Ecto neural progenitor cell (in vitro differentiated cells): ENCODE data around the gene PLEKHD1.

Experiments
- DNase-seq: peaks from one replicate; pipeline ENCODE4 v3.0.0-alpha.2; 2018; ENCODE audit warnings: low spot score

Gene PLEKHD1

DNA sequence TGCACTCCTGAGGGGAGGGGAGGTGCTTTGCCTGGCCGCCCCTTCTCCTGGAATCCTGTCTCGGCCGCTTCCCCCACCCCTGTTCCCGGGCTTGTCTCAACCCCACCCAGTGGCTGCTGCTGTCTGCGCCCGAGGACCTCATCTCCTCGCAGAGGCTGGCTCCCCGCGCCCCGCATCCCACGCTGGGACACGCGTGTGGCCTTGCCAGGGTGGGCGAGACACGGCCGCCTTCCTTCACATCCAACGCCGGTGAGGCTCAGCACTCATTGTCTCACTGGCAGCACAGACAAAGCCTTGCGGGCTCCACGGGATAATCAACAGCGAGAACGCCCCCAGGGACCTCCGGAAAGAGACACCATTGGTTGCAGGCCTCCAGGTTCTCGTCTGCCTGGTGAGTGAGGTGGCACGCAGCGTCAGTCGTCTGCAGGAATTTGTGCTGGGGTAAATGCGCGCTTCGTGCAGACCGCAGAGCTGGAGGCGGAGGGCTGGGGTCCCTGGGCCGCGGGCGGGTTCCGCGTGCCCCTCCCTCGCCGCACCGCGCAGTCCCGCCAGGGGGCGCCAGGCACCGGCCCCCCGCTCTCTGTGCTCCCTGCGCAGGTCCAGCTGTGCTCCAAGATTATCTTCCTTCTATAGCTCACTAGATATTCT is 63.3 kb downstream of the PLEKHD1 start:
- peak; percentile 87 for DNase-seq

DNA sequence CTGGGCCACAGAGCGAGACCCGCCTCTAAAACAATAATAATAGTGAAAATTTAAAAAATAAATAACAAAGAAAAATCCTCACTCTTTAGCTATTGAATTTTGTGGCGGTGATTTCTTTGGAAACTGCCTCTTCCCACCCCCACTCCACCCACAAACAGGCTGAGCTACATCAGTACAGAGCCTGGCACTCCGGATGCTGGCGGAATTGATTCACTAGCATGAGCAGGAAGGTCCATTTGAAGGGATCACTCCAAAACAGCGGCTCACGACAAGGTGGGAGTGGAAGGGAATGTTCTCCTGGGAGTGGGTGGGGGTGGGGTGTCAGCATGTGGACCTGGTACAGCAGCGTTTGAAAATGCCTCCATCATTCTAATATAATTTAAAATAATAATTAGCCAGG is 64.0 kb downstream of the PLEKHD1 start:
- no peak for DNase-seq

DNA sequence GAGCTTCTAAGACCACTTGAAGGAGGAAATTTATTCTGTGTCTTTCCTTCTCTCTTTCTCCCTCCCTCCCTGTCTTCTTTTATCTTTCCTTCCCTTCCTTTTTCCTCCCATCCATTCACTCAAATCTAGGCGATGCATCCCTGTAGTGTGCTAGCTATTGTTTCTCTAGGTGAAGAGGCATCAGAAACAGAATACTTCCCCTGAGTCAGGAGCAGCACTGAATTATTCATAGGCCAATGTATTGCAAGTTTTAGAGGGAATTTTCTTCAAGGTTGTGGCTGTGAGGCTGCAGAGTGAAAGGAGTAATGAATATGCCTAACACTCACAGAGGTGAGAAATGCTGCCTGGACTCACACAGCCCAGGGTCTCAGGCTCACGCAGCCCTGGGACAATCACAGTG is 67.0 kb downstream of the PLEKHD1 start:
- DNase-seq: no peak

DNA sequence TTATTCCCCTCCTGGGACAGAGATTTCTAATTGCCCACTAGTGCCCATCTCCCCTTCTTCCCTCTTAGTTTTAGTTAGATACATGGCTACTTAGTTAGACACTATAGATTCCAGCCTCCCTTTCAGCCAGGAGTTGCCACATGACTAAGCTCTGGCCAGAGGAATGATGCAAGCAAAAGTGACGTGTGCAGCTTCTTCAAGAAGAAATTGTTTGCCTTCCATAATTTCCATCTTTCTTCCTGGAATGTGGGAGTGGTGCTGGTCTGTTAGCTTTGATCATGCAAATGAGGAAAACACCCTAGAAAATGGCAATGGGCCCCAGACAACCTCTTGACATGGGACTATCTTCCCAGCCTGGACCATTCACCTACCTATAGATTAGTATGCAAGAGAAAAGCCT is 68.7 kb downstream of the PLEKHD1 start:
- no peak for DNase-seq

DNA sequence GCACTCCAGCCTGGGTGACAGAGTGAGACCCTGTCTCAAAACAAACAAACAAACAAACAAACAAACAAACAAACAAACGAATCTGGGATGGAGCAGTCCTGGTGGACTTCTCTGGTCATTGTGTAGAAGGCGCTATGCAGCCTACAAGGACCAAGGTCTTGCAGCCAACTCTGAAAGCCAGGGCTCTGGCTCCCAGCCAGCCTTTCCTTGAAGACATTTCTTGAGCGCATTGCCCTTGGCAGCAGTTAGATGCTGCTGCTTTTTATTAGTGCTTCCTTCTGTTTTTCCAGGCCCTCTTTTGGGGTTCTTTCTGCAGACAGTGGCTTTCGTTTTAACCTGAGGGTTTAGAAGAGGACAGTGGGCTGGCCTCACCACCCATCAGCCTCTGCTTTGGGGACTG is 70.0 kb downstream of the PLEKHD1 start:
- DNase-seq: no peak

DNA sequence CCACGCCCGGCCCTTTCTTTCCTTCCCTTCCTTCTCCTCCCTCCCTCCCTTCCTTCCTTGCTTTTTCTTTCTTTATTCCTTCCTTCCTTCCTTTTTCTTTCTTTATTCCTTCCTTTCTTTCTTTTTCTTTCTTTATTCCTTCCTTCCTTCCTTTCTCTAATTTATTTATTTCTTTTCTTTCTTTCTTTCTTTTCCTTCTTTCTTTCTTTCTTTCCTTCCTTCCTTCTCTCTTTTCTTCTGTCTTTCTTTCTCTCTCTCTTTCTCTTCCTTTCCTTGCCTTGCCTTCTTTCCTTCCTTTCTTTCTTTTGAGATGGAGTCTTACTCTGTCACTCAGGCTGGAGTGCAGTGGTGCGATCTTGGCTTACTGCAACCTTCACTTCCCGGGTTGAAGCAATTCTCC is 74.2 kb downstream of the PLEKHD1 start:
- DNase-seq: no peak

DNA sequence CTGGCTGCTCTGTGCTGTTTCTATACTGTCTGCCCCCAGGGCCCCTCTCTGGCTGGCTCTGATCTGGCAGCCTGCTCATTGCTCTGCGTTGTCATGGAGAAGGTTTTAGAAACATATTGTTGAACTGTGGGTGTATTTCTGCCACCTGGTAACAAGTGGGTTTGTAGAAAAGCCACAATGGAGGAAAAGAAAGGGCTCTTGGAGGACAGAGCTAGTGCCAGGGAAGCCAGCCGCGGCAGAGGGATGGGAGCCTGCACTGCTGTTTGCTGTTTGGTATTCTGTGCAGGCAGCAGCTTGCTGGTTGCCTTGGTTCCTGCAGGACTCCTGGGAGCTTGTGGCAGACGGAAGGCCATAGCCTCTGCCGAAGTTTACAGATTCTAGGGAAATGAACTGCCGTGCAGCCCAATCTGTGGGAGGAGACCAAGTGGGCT is 75.1 kb downstream of the PLEKHD1 start:
- DNase-seq: peak; percentile 65

DNA sequence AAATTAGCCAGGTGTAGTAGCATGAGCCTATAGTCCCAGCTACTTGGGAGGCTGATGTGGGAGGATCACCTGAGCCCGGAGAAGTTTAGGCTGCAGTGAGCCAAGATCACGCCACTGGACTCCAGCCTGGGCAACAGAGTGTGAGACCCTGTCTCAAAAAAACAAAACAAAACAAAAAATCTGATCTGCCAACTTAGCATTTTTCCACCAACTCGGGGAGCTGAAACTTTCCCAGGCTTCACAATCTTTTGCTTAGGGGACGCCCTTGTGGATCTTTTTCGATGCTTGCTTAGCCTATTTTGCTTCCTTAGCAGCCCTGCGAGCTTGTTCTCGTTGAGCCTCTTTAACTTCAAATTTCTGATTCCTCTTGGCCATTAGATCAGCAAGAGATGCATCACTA is 76.3 kb downstream of the PLEKHD1 start:
- DNase-seq: no peak

DNA sequence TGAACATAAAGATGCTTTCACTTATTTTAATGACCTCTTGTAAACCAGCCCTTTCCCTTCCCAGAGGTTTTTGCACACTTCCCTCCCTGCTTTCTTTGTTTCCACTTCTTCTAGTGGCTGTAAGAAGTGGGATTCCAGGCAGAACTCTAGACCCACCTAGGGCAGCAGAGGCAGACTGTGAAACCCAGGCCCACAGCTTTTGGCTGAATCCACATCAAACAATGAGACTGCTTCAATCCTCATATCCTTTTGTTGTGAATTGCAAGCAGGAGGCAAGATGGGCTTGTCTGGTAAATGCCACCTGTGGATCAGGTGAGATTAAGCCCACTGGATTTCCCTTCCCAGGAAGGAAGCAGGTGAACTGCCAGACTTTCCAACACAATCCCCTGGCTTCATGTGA is 77.4 kb downstream of the PLEKHD1 start:
- DNase-seq: no peak

DNA sequence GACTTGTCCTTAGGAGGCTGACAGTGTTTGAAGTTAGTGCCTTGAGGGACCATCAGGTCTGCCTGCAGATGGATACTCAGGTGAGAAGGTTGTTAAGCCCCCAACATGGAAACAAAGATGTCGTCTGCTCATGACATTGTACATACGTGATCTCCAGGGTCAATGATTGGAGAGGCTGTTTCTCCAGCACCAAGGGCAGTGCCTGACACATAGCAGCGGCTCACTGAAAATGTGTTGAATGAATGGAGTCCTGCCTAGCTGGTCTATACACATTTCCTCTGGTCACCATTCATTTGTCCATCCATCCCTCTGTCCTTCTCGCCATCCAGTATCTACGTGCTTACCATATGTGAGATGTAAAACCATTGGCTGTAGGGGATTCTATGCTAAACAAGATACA is 83.0 kb downstream of the PLEKHD1 start:
- DNase-seq: no peak

DNA sequence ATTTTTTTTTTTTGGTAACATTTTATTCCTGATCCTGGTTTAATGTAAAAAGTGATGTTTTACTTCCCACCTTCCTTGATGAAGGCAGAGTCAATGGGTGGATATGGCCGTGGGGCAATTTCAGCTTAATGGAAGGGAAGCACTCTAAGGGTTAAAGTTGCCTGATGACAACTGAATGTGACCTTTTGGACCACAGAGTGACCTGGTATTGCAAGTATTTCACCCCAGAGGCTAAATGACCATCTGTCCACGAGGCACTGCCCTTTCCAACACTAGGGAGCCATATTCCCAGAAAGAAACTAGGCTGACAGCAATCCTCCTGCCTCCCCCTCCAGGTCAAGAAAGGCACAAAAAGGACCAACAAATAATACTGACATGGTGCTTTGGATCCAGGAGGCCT is 85.3 kb downstream of the PLEKHD1 start:
- no peak for DNase-seq

DNA sequence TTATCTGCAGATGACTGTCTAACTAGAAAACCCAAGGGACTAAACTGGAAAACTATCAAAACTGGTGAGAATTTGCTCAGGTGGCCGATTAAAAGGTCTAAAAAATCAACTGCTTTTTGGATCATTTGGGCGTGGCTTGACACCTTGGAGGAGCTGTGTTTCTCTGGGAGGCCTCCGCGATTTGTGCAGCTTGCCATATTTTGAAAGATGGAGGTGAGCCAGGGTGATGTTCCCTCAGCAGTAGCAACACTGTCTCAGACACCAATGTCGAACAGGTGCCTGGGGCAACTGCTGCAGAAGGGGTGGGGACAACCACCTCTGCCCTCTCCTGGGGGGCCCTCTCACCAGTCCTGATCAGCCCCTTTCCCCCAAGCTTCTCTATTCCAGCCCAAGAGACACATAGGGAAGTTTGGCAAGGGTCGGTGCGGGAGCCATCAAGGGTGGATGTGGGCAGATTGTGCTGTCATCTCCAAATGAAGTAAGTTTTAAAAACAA is 86.4 kb downstream of the PLEKHD1 start:
- DNase-seq: no peak

DNA sequence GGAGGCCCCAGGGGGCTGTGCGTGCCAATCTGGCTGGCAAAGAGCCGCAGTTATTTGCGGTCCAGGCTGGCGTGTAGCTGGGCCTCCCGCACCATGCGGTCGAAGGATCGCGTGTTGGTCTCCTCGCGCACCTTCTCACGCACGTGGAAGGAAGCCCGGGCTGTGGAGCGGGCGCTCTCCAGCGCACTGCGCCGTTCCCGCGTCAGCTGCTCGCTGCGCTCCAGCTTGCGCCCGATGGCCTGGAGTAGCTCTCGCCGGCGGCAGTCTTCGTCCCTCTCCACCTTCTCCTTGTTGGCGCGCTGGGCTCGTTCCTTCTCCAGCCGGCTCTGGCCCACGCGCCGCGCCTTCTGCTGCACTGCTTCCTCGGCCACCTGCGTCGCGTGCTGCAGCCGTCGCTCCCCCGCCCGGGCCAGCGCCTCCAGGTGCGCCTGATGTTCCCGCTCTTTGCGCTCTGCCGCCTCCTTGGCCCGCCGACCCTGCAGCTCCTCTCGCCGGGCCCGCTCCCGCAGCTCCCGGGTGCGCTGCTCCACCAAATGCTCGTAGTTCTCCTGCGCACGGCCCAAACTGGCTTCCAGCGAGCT is 87.0 kb downstream of the PLEKHD1 start:
- no peak for DNase-seq

DNA sequence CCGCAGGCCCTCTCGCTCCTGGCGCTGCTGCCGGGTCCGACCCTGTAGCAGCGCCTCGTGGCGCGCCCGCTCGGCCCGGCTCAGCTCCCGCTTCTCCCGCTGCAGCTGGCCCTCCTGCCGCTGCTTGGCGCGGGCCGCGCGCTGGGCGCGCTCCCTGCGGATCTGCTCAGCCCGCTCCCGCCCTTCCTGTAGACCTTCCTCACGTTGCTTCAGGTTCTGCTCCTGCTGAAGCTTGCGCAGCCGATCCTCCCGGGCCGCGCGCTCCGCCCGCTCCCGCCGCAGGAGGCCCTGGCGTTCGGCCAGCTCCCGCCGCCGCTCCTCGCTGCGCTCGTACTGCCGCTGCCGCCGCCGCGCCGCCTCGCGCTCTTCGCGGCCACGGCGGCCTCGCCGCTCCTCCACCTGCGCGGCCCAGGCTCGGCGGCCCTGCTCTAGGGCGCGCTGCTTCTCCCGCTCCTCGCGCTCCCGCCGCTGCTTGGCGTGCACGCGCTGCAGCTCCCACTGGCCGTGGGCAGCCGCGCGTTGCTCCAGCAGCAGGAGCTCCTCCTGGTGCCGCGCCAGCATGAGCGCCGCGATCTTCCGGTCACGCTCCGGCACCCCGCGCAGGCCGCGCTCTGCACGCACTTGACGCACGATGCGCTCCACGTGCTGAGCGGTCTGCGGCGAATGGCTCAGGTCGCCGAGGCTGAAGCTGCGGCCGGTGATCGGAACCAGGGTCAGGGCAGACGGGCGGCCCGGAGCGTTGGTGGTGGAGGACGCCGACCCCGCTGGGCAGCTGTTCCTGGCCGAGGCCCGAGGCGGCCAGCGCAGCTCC is 87.7 kb downstream of the PLEKHD1 start:
- no peak for DNase-seq

DNA sequence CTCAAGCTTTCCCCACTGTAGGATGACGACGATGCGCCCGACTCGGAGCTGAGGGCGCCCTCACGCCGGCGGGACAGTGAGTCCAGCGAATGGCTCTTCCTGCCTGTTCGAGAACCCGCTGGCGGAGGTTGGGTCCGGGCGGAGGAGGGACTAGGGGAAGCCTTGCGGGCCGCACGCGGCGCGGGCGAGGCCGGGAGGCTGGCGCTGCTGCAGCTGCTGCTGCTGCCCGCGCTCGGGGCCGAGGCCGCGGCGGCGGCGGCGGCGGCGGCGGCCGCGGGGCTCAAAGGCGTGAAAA is 88.3 kb downstream of the PLEKHD1 start:
- no peak for DNase-seq

DNA sequence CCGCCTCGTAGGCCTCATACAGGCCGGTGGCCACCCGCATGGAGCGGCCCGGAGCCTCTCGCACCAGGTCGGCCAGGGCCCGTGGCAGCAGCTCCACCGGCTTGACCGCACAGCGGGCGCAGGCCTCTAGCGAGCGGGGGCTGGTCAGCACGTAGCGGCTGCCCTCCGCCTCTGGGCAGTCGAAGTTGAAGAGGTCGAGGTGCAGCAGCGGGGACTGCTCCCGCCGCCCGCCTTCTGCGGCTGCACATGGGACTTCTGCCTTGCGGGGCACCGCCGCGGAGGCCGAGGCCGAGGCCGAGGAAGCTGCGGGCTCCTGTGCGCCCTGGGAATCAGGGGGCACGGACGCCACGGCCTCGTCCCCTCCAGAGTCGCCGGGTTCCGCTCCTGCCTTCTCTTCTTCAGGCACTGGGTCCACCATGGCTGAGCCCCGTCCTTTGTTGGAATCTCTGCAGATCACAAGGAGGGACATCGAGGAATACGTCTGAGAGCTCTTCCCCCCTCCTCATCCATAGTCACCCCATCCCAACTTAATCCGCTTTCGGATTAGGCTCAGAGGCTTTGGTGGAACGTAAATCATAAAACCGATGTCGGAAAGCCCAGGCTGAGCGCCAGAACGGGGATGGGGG is 88.8 kb downstream of the PLEKHD1 start:
- DNase-seq: no peak

DNA sequence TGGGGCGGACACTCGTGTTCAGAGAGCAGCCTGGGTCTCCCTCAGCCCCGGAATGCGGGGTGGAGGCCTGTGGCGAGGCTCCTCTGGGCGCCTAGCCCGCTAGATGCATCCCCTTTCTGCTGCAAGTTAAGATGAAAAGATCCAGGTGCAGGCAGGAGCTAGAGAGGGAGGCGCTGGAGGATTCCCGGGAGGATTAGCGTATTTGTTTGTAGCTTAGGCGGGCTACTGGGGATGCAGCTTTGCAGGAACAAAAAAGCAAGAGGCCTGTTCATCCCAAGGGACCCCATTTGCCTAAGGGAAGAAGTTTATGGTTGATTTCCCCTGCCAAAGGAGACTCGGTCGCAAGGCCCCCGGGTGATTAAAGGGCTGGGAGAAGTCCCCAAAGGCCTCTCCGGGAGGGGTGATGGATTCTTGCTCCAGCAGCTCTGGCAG is 89.3 kb downstream of the PLEKHD1 start:
- peak; percentile 81 for DNase-seq

DNA sequence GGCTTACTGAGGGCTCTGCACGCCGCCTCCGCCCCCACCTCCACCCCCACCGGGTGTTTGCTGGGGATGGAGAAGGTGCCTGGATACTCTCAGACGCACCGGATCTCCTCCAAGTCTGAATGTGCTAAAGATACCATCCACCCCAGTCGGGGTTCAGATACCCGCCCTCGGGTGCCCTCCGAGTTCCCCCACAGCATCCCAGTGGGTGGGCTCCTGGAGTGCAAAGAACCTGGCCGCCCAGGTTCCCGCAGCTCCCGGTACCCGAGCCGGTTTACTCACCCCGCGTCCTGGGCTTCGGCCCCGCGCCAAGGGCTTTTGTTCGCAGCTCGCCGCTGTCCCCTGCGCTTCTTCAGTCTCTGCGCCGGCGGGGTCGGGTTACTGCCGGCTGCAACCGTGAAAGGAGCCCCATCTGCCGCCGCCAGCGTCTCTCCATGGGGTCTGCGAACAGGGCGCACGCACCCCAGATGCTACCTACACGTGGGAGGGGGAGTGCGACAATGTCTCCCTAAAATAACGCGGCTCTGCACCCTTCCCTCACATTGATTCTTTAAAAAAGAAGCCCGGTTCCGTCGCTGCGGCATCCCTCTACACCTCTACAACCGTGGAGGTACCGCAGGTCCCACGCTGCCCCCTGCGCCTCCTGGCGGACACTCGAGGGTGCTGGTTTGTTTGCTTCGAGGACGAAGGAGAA is 89.9 kb downstream of the PLEKHD1 start, which contains the start of gene CCDC177:
Gene CCDC177, minus strand, starts transcription at position 609 of the 691 bp plus-strand sequence. CDS start 1,249 bp downstream, outside the sequence.
- DNase-seq: peak; percentile 86

DNA sequence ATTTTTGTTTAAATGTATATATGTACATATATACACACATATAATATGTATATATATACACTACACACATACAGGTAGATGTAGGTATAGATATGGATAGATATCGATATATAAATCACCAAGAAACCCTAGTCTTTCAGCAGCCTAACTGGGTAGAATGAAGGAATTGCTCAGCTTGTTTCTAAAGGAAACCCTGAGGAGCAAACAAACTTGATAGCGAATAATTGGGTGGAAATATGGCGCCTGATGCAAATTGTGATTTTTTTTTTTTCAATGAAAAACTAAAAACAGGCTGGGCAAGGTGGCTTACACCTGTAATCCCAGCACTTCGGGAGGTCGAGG is 90.4 kb downstream of the PLEKHD1 start:
- DNase-seq: no peak

DNA sequence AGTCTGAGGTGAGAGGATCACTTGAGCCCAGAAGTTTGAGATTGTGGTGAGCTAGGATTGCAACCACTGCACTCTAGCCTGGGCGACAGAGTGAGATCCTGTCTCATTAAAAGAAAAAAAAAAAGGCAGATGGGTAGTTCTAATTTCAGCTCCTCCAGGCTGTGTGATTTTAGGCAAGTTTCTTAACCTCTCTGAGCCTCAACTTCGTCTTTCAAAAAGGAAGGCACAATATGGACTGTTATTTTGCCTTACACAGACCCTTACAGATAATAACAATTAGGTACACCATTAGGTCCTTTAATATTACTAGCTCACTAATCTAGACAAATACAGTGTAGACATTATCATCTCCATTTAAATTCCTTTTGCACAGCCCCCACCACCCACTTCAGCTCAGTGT is 94.9 kb downstream of the PLEKHD1 start:
- DNase-seq: no peak

DNA sequence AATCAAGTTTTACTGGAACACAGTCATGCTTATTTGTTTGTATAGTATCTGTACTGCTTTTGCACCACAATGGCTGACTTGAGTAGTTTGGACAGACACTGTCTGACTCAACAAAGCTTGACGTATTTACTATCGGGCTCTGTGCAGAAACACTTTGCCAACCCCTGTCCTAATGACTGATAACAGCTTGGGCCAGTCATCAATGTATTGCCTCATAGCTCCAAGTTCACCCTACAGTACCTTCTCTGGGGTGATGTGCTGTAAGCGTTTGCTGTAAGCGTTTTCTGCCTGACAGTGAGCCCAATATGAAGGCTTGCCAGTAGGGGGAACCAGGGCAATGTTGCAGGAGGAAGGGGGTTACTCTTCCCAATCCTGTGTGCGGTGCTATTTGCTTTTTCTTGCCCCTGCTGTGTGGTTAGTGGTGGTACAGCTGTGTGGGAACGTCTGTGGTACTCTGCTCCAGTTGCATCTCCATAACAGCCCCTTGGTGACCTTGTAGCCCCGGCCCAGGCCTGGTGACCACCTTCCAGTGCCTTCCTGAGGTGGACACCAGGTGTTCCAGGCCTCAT is 95.6 kb downstream of the PLEKHD1 start:
- DNase-seq: peak; percentile 68
